Keratinocyte (primary cell): Measurements from ENCODE around the gene PCDHB15. TPM values are rescaled to one million over a fixed set of nuclear protein-coding genes. Genes with fewer than 3 reads are reported as not detected.
"Not testable (repeated sequence)": the region's sequence is repeated elsewhere in the genome, so short reads cannot be mapped to it uniquely, and the experiment has no call there.

Source experiments
- DNase-seq: peaks from one replicate; pipeline ENCODE4 v3.0.0-alpha.2; 2011; ENCODE audit warnings: low read depth, missing footprints, low spot score
- FAIRE-seq: peaks from 2 replicates; lab custom pipeline; 2011; peaks lifted over from hg19 to GRCh38; lab: Jason Lieb, UNC
- H2AFZ ChIP-seq: 2 replicates; pipeline ENCODE4 v1.6.0; 2012; ENCODE audit warnings: low read length, control low read depth, inconsistent platforms; ENCODE audit not compliant: control insufficient read depth
- H3K27ac ChIP-seq: 2 replicates; pipeline ENCODE4 v1.5.1; 2011; ENCODE audit warnings: low read length; ENCODE audit not compliant: control insufficient read depth, insufficient read depth
- H3K27me3 ChIP-seq: 3 replicates; pipeline ENCODE4 v1.6.0; 2011; ENCODE audit warnings: low read length; ENCODE audit not compliant: control insufficient read depth, insufficient read depth; ENCODE audit errors: extremely low read depth
- H3K36me3 ChIP-seq, 2 experiments: 2 replicates in 1 of 2; 3 replicates in 1 of 2; pipeline ENCODE4 v1.5.1; 2011; ENCODE audit warnings: low read length in 2 of 2, mild to moderate bottlenecking in 1 of 2; ENCODE audit not compliant: control insufficient read depth in 2 of 2, insufficient read depth in 2 of 2; ENCODE audit errors: extremely low read depth in 1 of 2
- H3K4me1 ChIP-seq: 3 replicates; pipeline ENCODE4 v1.5.1; 2011; ENCODE audit warnings: low read length; ENCODE audit not compliant: control insufficient read depth, insufficient read depth; ENCODE audit errors: extremely low read depth
- H3K4me2 ChIP-seq: 3 replicates; pipeline ENCODE4 v1.6.0; 2011; ENCODE audit warnings: low read depth, low read length; ENCODE audit not compliant: control insufficient read depth, insufficient read depth; ENCODE audit errors: extremely low read depth
- H3K4me3 ChIP-seq, 3 experiments: fragments of 200-600 bp in 1 of 3; sonication (generic) in 1 of 3; 2 replicates in 2 of 3; 3 replicates in 1 of 3; pipeline ENCODE4 v1.5.1; 2011 to 2016; ENCODE audit warnings: low read length in 3 of 3, mild to moderate bottlenecking in 3 of 3, control low read depth in 2 of 3, inconsistent platforms in 1 of 3, low read depth in 1 of 3, mixed read lengths in 1 of 3, mixed run types in 1 of 3, moderate library complexity in 1 of 3; ENCODE audit not compliant: control insufficient read depth in 2 of 3, insufficient read depth in 2 of 3; ENCODE audit errors: extremely low read depth in 1 of 3
- H3K79me2 ChIP-seq: 2 replicates; pipeline ENCODE4 v1.6.0; 2012; ENCODE audit warnings: low read length; ENCODE audit not compliant: control insufficient read depth, insufficient read depth
- H3K9ac ChIP-seq: 3 replicates; pipeline ENCODE4 v1.6.0; 2011; ENCODE audit warnings: low read length; ENCODE audit not compliant: control insufficient read depth, insufficient read depth; ENCODE audit errors: extremely low read depth
- H3K9me1 ChIP-seq: 3 replicates; pipeline ENCODE4 v1.6.0; 2011; ENCODE audit warnings: low read length; ENCODE audit not compliant: control insufficient read depth, insufficient read depth; ENCODE audit errors: extremely low read depth
- H3K9me3 ChIP-seq: 2 replicates; pipeline ENCODE4 v1.5.1; 2012; ENCODE audit warnings: low read depth, low read length; ENCODE audit not compliant: control insufficient read depth
- H4K20me1 ChIP-seq: 3 replicates; pipeline ENCODE4 v1.6.0; 2011; ENCODE audit warnings: low read length; ENCODE audit not compliant: control insufficient read depth, insufficient read depth; ENCODE audit errors: extremely low read depth
- dilution Hi-C: fragments of 300-500 bp; cut with MboI; formaldehyde crosslinking; loops from one replicate; pipeline ENCODE4 v1.7.0; 2020; ENCODE audit warnings: low sequenced_read_pairs; ENCODE audit not compliant: extremely low pct_ligation_motif_present
- polyA plus RNA-seq, 5 experiments: library from polyadenylated mRNA; depleted of rRNA in 3 of 5; stranded (reverse) in 3 of 5; stranded (forward) in 1 of 5; unstranded in 1 of 5; fragments of >200 nt; gene quantifications; 1 replicate in 1 of 5; 2 replicates in 3 of 5; 3 replicates in 1 of 5; pipeline versions ENCODE4 v1.2.1 to v1.2.3, GENCODE V29; 2011 to 2012; ENCODE audit warnings: missing spikeins in 2 of 5, low read depth in 1 of 5, low replicate concordance in 1 of 5

PCDHB15 gene
- polyA plus RNA-seq, 1 donor (not counting 4 experiments of a cell fraction or from before 2014, with no cell fraction given), result 0.09 TPM

GRCh38 chr5:141214583-141214982 lies 30.6 kb upstream of the PCDHB15 start:
- H3K4me2 ChIP-seq, H3K9me3 ChIP-seq, H3K9me1 ChIP-seq, H3K4me1 ChIP-seq, H3K27ac ChIP-seq, H3K36me3 ChIP-seq, DNase-seq, FAIRE-seq, H2AFZ ChIP-seq, H4K20me1 ChIP-seq, dilution Hi-C loops, H3K27me3 ChIP-seq, H3K79me2 ChIP-seq, H3K9ac ChIP-seq, H3K4me3 ChIP-seq: not testable (repeated sequence)

GRCh38 chr5:141215504-141215903 lies 29.7 kb upstream of the PCDHB15 start:
- H3K4me1 ChIP-seq, H2AFZ ChIP-seq, H3K4me2 ChIP-seq, H3K27ac ChIP-seq, DNase-seq, H3K4me3 ChIP-seq, H3K9me3 ChIP-seq, H3K79me2 ChIP-seq, dilution Hi-C loops, H3K27me3 ChIP-seq, FAIRE-seq, H3K9me1 ChIP-seq, H4K20me1 ChIP-seq, H3K9ac ChIP-seq, H3K36me3 ChIP-seq: not testable (repeated sequence)

GRCh38 chr5:141216035-141216434 lies 29.2 kb upstream of the PCDHB15 start:
- dilution Hi-C loops, H3K27me3 ChIP-seq, H3K9me3 ChIP-seq, H3K9me1 ChIP-seq, H3K4me2 ChIP-seq, H3K9ac ChIP-seq, H3K27ac ChIP-seq, FAIRE-seq, H2AFZ ChIP-seq, H3K4me3 ChIP-seq, DNase-seq, H4K20me1 ChIP-seq, H3K79me2 ChIP-seq, H3K36me3 ChIP-seq, H3K4me1 ChIP-seq: not testable (repeated sequence)
